Smooth muscle cell (in vitro differentiated cells): ENCODE results near the gene ICA1. TPM values are rescaled to one million over a fixed set of nuclear protein-coding genes. Genes with fewer than 3 reads are reported as not detected.

Experiments
- DNase-seq: peaks from one replicate; lab custom pipeline; 2025; ENCODE audit not compliant: unreplicated experiment; lab: John Stamatoyannopoulos, UW
- H2AFZ ChIP-seq: fragments of 200-600 bp; sonication (generic); 2 replicates; pipeline ENCODE4 v1.6.0; 2016; ENCODE audit warnings: antibody characterized with exemption, low read depth, mild to moderate bottlenecking
- H3F3A ChIP-seq: fragments of 200-600 bp; sonication (generic); 2 replicates; pipeline ENCODE4 v1.6.0; 2017; ENCODE audit warnings: antibody characterized with exemption, low read depth
- H3K27ac ChIP-seq: fragments of 200-600 bp; sonication (generic); 2 replicates; pipeline ENCODE4 v1.5.1; 2016; ENCODE audit warnings: low read depth, mild to moderate bottlenecking
- H3K27me3 ChIP-seq: fragments of 200-600 bp; sonication (generic); 2 replicates; pipeline ENCODE4 v1.6.1; 2016; ENCODE audit warnings: low read depth, mild to moderate bottlenecking
- H3K36me3 ChIP-seq: fragments of 200-600 bp; sonication (generic); 2 replicates; pipeline ENCODE4 v1.5.1; 2016; ENCODE audit warnings: low read depth
- H3K4me1 ChIP-seq: fragments of 200-600 bp; sonication (generic); 2 replicates; pipeline ENCODE4 v1.5.1; 2016; ENCODE audit warnings: low read depth
- H3K4me2 ChIP-seq: fragments of 200-600 bp; sonication (generic); 2 replicates; pipeline ENCODE4 v1.6.0; 2016; ENCODE audit warnings: mild to moderate bottlenecking
- H3K4me3 ChIP-seq: fragments of 200-600 bp; sonication (generic); 2 replicates; pipeline ENCODE4 v1.5.1; 2016; ENCODE audit warnings: mild to moderate bottlenecking
- H3K79me2 ChIP-seq: fragments of 200-600 bp; sonication (generic); 2 replicates; pipeline ENCODE4 v1.6.0; 2016; ENCODE audit warnings: low read depth, mild to moderate bottlenecking
- H3K9ac ChIP-seq: fragments of 200-600 bp; sonication (generic); 2 replicates; pipeline ENCODE4 v1.6.0; 2016; ENCODE audit warnings: low read depth
- H3K9me3 ChIP-seq: fragments of 200-600 bp; sonication (generic); replicated peaks from 2 replicates; pipeline ENCODE4 v1.5.1; 2016; ENCODE audit warnings: low read depth
- H4K20me1 ChIP-seq: fragments of 200-600 bp; sonication (generic); 2 replicates; pipeline ENCODE4 v1.6.0; 2016; ENCODE audit warnings: low read depth
- WGBS: methylation state at CpG from one replicate; pipeline ENCODE4 v1.1.7; 2016; ENCODE audit warnings: low lambda C conversion rate; 5-methylcytosine and 5-hydroxymethylcytosine counted together
- polyA plus RNA-seq: library from polyadenylated mRNA; unstranded; fragments of >200 nt; fragmentation: Nextera tagmentation; extraction: Ambion mirVana; gene quantifications from 2 replicates; pipeline ENCODE4 v1.2.1, GENCODE V29; 2016
- total RNA-seq: library from RNA; depleted of rRNA; stranded (reverse); fragments of >200 nt; gene quantifications from 2 replicates; pipeline ENCODE4 v1.2.3, GENCODE V29; 2014
- TF ChIP-seq, protein P1 (sequence below): fragments of 200-600 bp; sonication (generic); IDR thresholded peaks from 2 replicates; pipeline ENCODE4 v1.5.1; 2017; ENCODE audit warnings: borderline replicate concordance, mild to moderate bottlenecking, antibody characterized with exemption; ENCODE audit not compliant: insufficient read depth, poor library complexity, severe bottlenecking

The ICA1 gene
- total and polyA plus RNA-seq, 2 experiments from 2014 or later, result 4.3 to 5.0 TPM

- no peaks in the 10 kb centered on the region for H4K20me1 ChIP-seq
- H3K79me2 ChIP-seq, result no peaks in the 10 kb centered on the region
- TF ChIP-seq, protein P1, sequence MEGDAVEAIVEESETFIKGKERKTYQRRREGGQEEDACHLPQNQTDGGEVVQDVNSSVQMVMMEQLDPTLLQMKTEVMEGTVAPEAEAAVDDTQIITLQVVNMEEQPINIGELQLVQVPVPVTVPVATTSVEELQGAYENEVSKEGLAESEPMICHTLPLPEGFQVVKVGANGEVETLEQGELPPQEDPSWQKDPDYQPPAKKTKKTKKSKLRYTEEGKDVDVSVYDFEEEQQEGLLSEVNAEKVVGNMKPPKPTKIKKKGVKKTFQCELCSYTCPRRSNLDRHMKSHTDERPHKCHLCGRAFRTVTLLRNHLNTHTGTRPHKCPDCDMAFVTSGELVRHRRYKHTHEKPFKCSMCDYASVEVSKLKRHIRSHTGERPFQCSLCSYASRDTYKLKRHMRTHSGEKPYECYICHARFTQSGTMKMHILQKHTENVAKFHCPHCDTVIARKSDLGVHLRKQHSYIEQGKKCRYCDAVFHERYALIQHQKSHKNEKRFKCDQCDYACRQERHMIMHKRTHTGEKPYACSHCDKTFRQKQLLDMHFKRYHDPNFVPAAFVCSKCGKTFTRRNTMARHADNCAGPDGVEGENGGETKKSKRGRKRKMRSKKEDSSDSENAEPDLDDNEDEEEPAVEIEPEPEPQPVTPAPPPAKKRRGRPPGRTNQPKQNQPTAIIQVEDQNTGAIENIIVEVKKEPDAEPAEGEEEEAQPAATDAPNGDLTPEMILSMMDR, result no peak
- DNase-seq, result no peak
- WGBS, result 9% methylated on average over 8 of the region's 8 CpGs
- H3F3A ChIP-seq, result no peaks in the 10 kb centered on the region
- H3K36me3 ChIP-seq, result no peaks in the 10 kb centered on the region
- no peak overlapping the region for H3K4me3 ChIP-seq
- H3K4me2 ChIP-seq, result peak overlapping the region; percentile 47
- no peak overlapping the region for H3K9ac ChIP-seq
- no peaks in the 10 kb centered on the region for H3K9me3 ChIP-seq
- peak overlapping the region; percentile 46 for H3K27ac ChIP-seq
- H2AFZ ChIP-seq, result peak overlapping the region; percentile 71
- H3K27me3 ChIP-seq, result no peaks in the 10 kb centered on the region
- peaks cover 11% of the 10 kb centered on the region for H3K4me1 ChIP-seq
Measured at GRCh38 chr7:8214244-8214824, 47.6 kb downstream of the ICA1 start.

DNA sequence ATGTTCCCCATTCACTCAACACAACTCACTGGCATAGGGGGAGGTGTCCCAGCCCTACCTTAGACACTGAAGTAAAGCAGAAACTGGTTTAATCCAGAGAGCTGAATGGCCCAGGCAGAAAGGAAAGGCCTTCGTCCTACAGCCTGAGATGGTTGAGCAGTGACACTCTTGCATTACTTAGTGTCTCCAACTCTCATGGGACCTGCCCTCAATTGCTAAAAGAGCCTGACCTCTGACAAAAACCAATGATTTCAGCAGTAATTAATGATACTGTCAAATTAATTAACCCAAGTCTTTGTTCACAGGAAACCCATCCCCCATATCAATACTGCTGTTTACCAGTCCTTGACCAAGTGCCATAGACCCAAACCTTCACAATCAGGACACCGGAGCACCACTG lies 48.6 kb downstream of the ICA1 start:
- H3K4me3 ChIP-seq, result no peak overlapping the region
- 87% methylated on average over 2 of the region's 2 CpGs for WGBS
- H3K9ac ChIP-seq, result no peak overlapping the region
- no peaks in the 10 kb centered on the region for H3K9me3 ChIP-seq
- no peaks in the 10 kb centered on the region for H4K20me1 ChIP-seq
- H3K27me3 ChIP-seq, result no peaks in the 10 kb centered on the region
- H3K36me3 ChIP-seq, result no peaks in the 10 kb centered on the region
- H3K4me2 ChIP-seq, result peak overlapping the region; percentile 47
- no peaks in the 10 kb centered on the region for H3K79me2 ChIP-seq
- no peak overlapping the region for H2AFZ ChIP-seq
- TF ChIP-seq, protein P1, result no peak
- H3K4me1 ChIP-seq, result peaks cover 11% of the 10 kb centered on the region
- no peak for DNase-seq
- H3K27ac ChIP-seq, result no peak overlapping the region
- no peaks in the 10 kb centered on the region for H3F3A ChIP-seq

GRCh38 chr7:8212638-8213037 lies 49.3 kb downstream of the ICA1 start:
- Histone ChIP-seq H3K27me3 (no peaks in the 10 kb centered on the region), H3K4me3 (no peak overlapping the region), H3K4me2 (no peak overlapping the region), H3K9ac (no peak overlapping the region), H3K27ac (no peak overlapping the region), H3F3A (no peaks in the 10 kb centered on the region), H2AFZ (no peak overlapping the region), H3K36me3 (no peaks in the 10 kb centered on the region), H3K4me1 (peaks cover 11% of the 10 kb centered on the region), H3K79me2 (no peaks in the 10 kb centered on the region), H4K20me1 (no peaks in the 10 kb centered on the region), H3K9me3 (no peaks in the 10 kb centered on the region)
- DNase-seq, result no peak
- 95% methylated on average over 5 of the region's 5 CpGs for WGBS
- TF ChIP-seq, protein P1, result no peak

GRCh38 chr7:8211725-8212096 lies 50.3 kb downstream of the ICA1 start:
- Histone ChIP-seq H3K27ac (no peak overlapping the region), H3K9ac (no peak overlapping the region), H4K20me1 (no peaks in the 10 kb centered on the region), H3K27me3 (no peaks in the 10 kb centered on the region), H3F3A (no peaks in the 10 kb centered on the region), H2AFZ (no peak overlapping the region), H3K36me3 (no peaks in the 10 kb centered on the region), H3K4me3 (no peak overlapping the region), H3K79me2 (no peaks in the 10 kb centered on the region), H3K4me1 (peaks cover 11% of the 10 kb centered on the region), H3K9me3 (no peaks in the 10 kb centered on the region), H3K4me2 (no peak overlapping the region)
- TF ChIP-seq, protein P1, result no peak
- DNase-seq, result no peak
- 85% methylated on average over 1 of the region's 1 CpG for WGBS
